ENCODE data around the gene AMY1A.
"Not testable (repeated sequence)": the region's sequence is repeated elsewhere in the genome, so short reads cannot be mapped to it uniquely, and the experiment has no call there.

The AMY1A gene

DNA sequence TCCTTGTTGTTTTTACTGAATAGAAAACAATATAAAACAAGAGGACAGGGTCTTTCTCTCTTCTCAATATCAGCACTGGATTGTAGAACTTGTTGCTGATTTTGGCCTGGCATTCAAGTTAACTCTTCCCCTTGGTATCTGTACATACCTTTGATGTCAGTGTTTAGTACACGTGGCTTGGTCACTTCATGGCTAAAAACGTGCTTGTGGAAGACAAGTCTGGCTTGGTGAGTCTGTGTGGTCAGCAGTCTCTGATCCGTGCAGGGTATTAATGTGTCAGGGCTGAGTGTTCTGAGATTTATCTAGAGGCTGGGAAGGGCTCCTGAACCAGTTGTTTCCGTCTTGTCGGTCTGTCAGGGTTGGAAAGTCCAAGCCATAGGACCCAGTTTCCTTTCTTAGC lies at the start of gene AMY1A:
AMY1A (plus strand) TSS at position 301 of the 400 bp plus-strand sequence. CDS start 571 bp downstream, outside the sequence.
- not testable (repeated sequence) for DNase-seq

DNA sequence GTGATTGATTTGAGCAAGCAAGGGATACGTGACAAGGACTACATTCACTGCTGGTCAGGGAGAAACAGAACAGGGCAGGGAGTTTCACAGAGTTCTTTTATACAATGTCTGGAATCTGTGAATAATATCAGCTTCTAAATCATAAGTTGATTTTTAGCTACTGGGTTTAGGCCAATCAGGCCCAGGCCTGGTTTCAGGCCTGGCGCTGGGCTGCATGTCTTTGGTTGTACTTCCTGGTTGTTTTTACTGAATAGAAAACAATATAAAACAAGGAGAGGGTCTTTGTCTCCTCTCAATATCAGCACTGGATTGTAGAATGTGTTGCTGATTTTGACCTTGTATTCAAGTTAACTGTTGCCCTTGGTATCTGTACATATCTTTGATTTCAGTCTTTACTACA lies 39.2 kb upstream of the AMY1A start:
- DNase-seq, result no peak

- DNase-seq, result not testable (repeated sequence)
Observed at GRCh38 chr1:103616994-103617477, 38.5 kb upstream of the AMY1A start, which contains the start of gene AMY2A. AMY2A (plus strand) TSS chr1:103617427; CDS start chr1:103617441, 14 bp downstream.

DNA sequence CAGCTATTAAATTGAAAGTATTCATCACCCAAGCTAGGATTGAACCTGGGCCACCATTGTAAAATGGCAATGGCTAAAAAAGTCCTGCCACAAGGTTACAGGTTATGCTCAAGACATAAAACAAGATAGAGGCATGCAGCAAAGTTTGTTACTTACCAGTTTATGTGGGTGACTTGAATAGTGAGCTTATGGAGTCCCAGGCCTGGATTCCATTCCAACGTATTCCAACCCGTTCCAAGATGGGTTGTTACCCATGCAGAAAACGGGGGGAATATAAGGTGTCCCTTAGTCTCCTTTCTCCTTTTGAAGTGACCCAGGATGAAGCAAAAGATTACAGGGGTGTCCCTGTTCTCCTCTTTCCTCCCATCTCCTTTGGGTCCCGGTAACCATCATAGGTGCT lies 28.1 kb upstream of the AMY1A start:
- not testable (repeated sequence) for DNase-seq

GRCh38 chr1:103641194-103641593 lies 14.4 kb upstream of the AMY1A start:
- not testable (repeated sequence) for DNase-seq

DNA sequence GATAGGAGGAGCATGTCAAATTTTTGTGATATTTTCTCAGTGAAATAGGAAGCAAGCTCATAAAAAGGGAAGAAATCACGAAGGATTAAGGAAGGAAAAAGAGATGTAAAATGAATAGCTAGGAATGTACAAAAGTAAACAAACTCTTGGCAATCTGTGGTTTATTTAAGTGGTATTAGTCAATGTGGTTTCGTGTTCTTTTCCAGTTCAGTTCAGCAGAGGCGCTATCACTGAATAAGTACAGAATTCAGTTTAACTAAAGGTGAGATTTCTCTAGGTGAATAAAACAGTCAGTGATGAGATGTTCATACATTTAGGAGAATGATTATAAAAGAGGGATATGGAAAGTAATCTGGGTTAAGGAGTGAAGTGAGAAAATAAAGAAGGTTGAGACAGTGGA lies 11.7 kb upstream of the AMY1A start:
- DNase-seq, result not testable (repeated sequence)

- not testable (repeated sequence) for DNase-seq
Observed at GRCh38 chr1:103650305-103650704, 5.3 kb upstream of the AMY1A start.

DNA sequence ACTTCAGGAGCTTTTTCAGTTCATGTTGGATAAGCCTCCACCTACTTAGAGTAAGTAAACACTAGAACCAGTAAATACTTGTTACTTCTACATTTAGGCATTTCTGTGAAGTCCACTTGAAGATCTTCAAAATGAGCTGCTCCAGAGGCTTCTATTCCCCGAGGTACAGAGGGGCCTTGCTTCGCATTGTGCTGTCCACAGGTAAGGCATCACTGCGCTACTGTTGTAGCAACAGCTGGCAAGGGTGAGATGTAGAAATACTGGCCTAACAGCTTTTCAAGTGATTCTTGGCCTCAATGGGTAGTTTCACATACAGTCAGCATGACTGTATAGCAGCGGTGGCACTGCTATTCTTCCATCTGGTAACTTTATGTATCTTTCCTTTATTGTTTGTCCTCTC lies 4.7 kb upstream of the AMY1A start:
- not testable (repeated sequence) for DNase-seq

GRCh38 chr1:103654133-103654532 lies 1.4 kb upstream of the AMY1A start:
- DNase-seq, result not testable (repeated sequence)

- not testable (repeated sequence) for DNase-seq
Observed at GRCh38 chr1:103676335-103676734, 20.8 kb downstream of the AMY1A start.

DNA sequence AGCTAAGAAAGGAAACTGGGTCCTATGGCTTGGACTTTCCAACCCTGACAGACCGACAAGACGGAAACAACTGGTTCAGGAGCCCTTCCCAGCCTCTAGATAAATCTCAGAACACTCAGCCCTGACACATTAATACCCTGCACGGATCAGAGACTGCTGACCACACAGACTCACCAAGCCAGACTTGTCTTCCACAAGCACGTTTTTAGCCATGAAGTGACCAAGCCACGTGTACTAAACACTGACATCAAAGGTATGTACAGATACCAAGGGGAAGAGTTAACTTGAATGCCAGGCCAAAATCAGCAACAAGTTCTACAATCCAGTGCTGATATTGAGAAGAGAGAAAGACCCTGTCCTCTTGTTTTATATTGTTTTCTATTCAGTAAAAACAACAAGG lies 40.5 kb downstream of the AMY1A start, which contains the start of gene AMY1B:
AMY1B (minus strand) TSS at position 101 of the 400 bp plus-strand sequence. CDS start 571 bp downstream, outside the sequence.
- not testable (repeated sequence) for DNase-seq

GRCh38 chr1:103697430-103697829 lies 41.9 kb downstream of the AMY1A start:
- not testable (repeated sequence) for DNase-seq

DNA sequence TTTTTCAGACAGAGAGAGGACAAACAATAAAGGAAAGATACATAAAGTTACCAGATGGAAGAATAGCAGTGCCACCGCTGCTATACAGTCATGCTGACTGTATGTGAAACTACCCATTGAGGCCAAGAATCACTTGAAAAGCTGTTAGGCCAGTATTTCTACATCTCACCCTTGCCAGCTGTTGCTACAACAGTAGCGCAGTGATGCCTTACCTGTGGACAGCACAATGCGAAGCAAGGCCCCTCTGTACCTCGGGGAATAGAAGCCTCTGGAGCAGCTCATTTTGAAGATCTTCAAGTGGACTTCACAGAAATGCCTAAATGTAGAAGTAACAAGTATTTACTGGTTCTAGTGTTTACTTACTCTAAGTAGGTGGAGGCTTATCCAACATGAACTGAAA lies 45.1 kb downstream of the AMY1A start:
- DNase-seq, result not testable (repeated sequence)

GRCh38 chr1:103701256-103701655 lies 45.7 kb downstream of the AMY1A start:
- DNase-seq, result not testable (repeated sequence)

- not testable (repeated sequence) for DNase-seq
Observed at GRCh38 chr1:103707670-103708069, 52.1 kb downstream of the AMY1A start.

DNA sequence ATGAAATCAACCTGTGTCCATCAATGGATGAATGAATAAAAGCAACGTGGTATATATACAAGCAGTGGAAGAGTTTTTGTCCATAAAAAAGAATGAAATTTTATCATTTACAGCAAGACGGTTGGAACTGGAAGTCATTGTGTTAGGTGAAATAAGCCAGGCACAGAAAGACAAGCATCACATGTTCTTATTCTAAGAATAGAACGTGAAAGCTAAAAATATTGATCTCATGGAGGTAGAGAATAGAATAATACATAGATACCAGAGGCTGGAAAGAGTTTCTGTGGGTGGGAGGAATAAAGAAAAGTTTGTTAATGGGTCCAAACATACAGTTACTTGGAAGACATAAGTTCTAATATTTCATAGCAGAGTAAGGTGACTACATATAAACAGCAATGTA lies 54.8 kb downstream of the AMY1A start:
- DNase-seq, result not testable (repeated sequence)

All from activated effector memory CD4-positive, alpha-beta T cell treated with Interleukin-2 at 50 U/mL for 16 hours (primary cell).